GM23338 (cell line): Measurements from ENCODE around the gene SLC2A14. TPM values are rescaled to one million over a fixed set of nuclear protein-coding genes. Genes with fewer than 3 reads are reported as not detected.
"Not testable (repeated sequence)": the region's sequence is repeated elsewhere in the genome, so short reads cannot be mapped to it uniquely, and the experiment has no call there.

Experiments
- ATAC-seq: fragments of 200-7000 bp; cut with Tn5 transposase; 3 replicates; pipeline ENCODE4 v1.9.1; 2020
- DNase-seq: peaks from one replicate; pipeline ENCODE4 v3.0.0-alpha.2; 2015; ENCODE audit warnings: low spot score
- H2AFZ ChIP-seq: fragments of 200-600 bp; sonication (generic); 2 replicates; pipeline ENCODE4 v1.8.0; 2016; ENCODE audit warnings: antibody characterized with exemption, mild to moderate bottlenecking, moderate library complexity
- H3F3A ChIP-seq: fragments of 200-600 bp; sonication (generic); replicated peaks from 2 replicates; pipeline ENCODE4 v1.8.0; 2017; ENCODE audit warnings: antibody characterized with exemption, mixed run types, low read depth
- H3K27ac ChIP-seq: fragments of 200-600 bp; sonication (generic); 2 replicates; pipeline ENCODE4 v1.6.1; 2016; ENCODE audit warnings: low read depth
- H3K27me3 ChIP-seq: fragments of 200-600 bp; sonication (generic); 2 replicates; pipeline ENCODE4 v1.8.0; 2016; ENCODE audit warnings: mild to moderate bottlenecking, mixed run types, moderate library complexity; ENCODE audit not compliant: insufficient read depth
- H3K36me3 ChIP-seq: fragments of 200-600 bp; sonication (generic); 2 replicates; pipeline ENCODE4 v1.8.0; 2016; ENCODE audit warnings: mild to moderate bottlenecking; ENCODE audit not compliant: insufficient read depth
- H3K4me1 ChIP-seq: fragments of 200-600 bp; sonication (generic); 2 replicates; pipeline ENCODE4 v1.8.0; 2016; ENCODE audit warnings: mild to moderate bottlenecking, moderate library complexity; ENCODE audit not compliant: insufficient read depth
- H3K4me2 ChIP-seq: fragments of 200-600 bp; sonication (generic); 2 replicates; pipeline ENCODE4 v1.7.1; 2017; ENCODE audit warnings: mixed run types
- H3K4me3 ChIP-seq: fragments of 200-600 bp; sonication (generic); 2 replicates; pipeline ENCODE4 v1.6.1; 2016; ENCODE audit warnings: mixed run types
- H3K79me2 ChIP-seq: fragments of 200-600 bp; sonication (generic); replicated peaks from 2 replicates; pipeline ENCODE4 v1.8.0; 2017; ENCODE audit warnings: mild to moderate bottlenecking; ENCODE audit not compliant: insufficient read depth
- H3K9me2 ChIP-seq: fragments of 200-600 bp; sonication (generic); 2 replicates; pipeline ENCODE4 v1.8.0; 2017; ENCODE audit not compliant: insufficient read depth
- H4K20me1 ChIP-seq: fragments of 200-600 bp; sonication (generic); replicated peaks from 2 replicates; pipeline ENCODE4 v1.8.0; 2017; ENCODE audit warnings: mild to moderate bottlenecking; ENCODE audit not compliant: insufficient read depth
- H3K27ac Mint-ChIP-seq: 2 replicates; pipeline ENCODE4 v1.8.0; 2020; ENCODE audit warnings: inconsistent platforms, mild to moderate bottlenecking, moderate library complexity, mixed read lengths
- H3K27me3 Mint-ChIP-seq: 3 replicates; pipeline ENCODE4 v1.8.0; 2022; ENCODE audit warnings: low read depth, mild to moderate bottlenecking, moderate library complexity, mixed read lengths, inconsistent platforms; ENCODE audit not compliant: insufficient read depth, poor library complexity
- H3K36me3 Mint-ChIP-seq: 3 replicates; pipeline ENCODE4 v1.8.0; 2021; ENCODE audit warnings: low read depth, mild to moderate bottlenecking, inconsistent platforms, moderate library complexity, mixed read lengths
- H3K4me1 Mint-ChIP-seq: 3 replicates; pipeline ENCODE4 v1.8.0; 2020; ENCODE audit warnings: mild to moderate bottlenecking, inconsistent platforms, mixed read lengths
- H3K4me3 Mint-ChIP-seq: 3 replicates; pipeline ENCODE4 v1.8.0; 2021; ENCODE audit warnings: moderate library complexity, mild to moderate bottlenecking, inconsistent platforms, mixed read lengths
- H3K9me3 Mint-ChIP-seq: 3 replicates; pipeline ENCODE4 v1.8.0; 2020; ENCODE audit warnings: moderate library complexity, mild to moderate bottlenecking, inconsistent platforms, mixed read lengths
- EZH2 ChIP-seq: fragments of 200-600 bp; sonication (generic); IDR thresholded peaks from one replicate; pipeline ENCODE4 v1.8.0; 2017; ENCODE audit warnings: antibody characterized with exemption, mild to moderate bottlenecking, low read depth; ENCODE audit not compliant: unreplicated experiment
- EZH2phosphoT487 ChIP-seq: fragments of 200-600 bp; sonication (generic); IDR thresholded peaks from one replicate; pipeline ENCODE4 v1.8.1; 2018; ENCODE audit warnings: antibody characterized with exemption; ENCODE audit not compliant: unreplicated experiment
- NANOG ChIP-seq: IDR thresholded peaks from 2 replicates; pipeline ENCODE4 v1.6.1; 2016; ENCODE audit warnings: antibody characterized with exemption, borderline replicate concordance
- POLR2AphosphoS5 ChIP-seq: IDR thresholded peaks from 2 replicates; pipeline ENCODE4 v1.6.1; 2016; ENCODE audit warnings: antibody characterized with exemption, low read depth
- ZNF114 ChIP-seq: fragments of 250-450 bp; sonication (Bioruptor Pico); IDR thresholded peaks from 2 replicates; pipeline ENCODE4 v1.5.0; 2020; ENCODE audit warnings: mild to moderate bottlenecking, moderate library complexity
- ZNF331 ChIP-seq: fragments of 250-450 bp; sonication (Bioruptor Pico); IDR thresholded peaks from 2 replicates; pipeline ENCODE4 v1.5.0; 2020; ENCODE audit warnings: low read depth, mild to moderate bottlenecking, moderate library complexity
- polyA plus RNA-seq: library from polyadenylated mRNA; unstranded; fragments of >200 nt; fragmentation: Nextera tagmentation; extraction: Ambion mirVana; gene quantifications from 2 replicates; pipeline ENCODE4 v1.2.1, GENCODE V29; 2016
- total RNA-seq: library from RNA; depleted of rRNA; stranded (reverse); fragments of >200 nt; shearing (Covaris generic); gene quantifications from 2 replicates; pipeline ENCODE4 v1.2.3, GENCODE V29; 2014
- TF ChIP-seq, protein P1 (sequence below): IDR thresholded peaks from 2 replicates; pipeline ENCODE4 v1.6.1; 2016; ENCODE audit warnings: antibody characterized with exemption
- TF ChIP-seq, protein P2 (sequence below): IDR thresholded peaks from one replicate; pipeline ENCODE4 v1.6.1; 2018; ENCODE audit warnings: antibody characterized with exemption; ENCODE audit not compliant: unreplicated experiment

The SLC2A14 gene
- total and polyA plus RNA-seq, 2 experiments from 2014 or later, result 6.8 to 31.5 TPM

DNA sequence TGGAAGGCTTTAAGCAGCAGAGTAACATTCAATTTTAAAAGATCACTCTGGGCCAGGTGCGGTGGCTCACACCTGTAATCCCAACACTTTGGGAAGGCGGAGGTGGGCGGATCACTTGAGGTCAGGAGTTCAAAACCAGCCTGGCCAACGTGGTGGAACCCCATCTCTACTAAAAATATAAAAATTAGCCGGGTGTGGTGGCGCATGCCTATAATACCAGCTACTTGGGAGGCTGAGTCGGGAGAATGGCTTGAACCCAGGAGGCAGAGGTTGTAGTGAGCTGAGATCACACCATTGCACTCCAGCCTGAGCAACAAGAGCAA lies 45.5 kb upstream of the SLC2A14 start:
- peak overlapping the region; percentile 87 for H3K27ac ChIP-seq
- not testable (repeated sequence) for H3K9me3 Mint-ChIP-seq, H3K4me3 Mint-ChIP-seq, H4K20me1 ChIP-seq, H3K4me1 ChIP-seq, H2AFZ ChIP-seq, DNase-seq, H3K4me2 ChIP-seq, H3K27me3 ChIP-seq, H3K9me2 ChIP-seq, H3K4me3 ChIP-seq, ATAC-seq
- peaks cover 29% of the 10 kb centered on the region for H3K4me1 Mint-ChIP-seq
- H3F3A ChIP-seq, result peaks cover 39% of the 10 kb centered on the region
- H3K27ac Mint-ChIP-seq, result peak overlapping the region; percentile 66; the same call in 1 of the 2 replicates
- H3K79me2 ChIP-seq, result peaks cover 17% of the 10 kb centered on the region
- H3K36me3 Mint-ChIP-seq, result peaks cover 56% of the 10 kb centered on the region
- H3K36me3 ChIP-seq, result peaks cover 38% of the 10 kb centered on the region
- H3K27me3 Mint-ChIP-seq, result peaks cover 20% of the 10 kb centered on the region

DNA sequence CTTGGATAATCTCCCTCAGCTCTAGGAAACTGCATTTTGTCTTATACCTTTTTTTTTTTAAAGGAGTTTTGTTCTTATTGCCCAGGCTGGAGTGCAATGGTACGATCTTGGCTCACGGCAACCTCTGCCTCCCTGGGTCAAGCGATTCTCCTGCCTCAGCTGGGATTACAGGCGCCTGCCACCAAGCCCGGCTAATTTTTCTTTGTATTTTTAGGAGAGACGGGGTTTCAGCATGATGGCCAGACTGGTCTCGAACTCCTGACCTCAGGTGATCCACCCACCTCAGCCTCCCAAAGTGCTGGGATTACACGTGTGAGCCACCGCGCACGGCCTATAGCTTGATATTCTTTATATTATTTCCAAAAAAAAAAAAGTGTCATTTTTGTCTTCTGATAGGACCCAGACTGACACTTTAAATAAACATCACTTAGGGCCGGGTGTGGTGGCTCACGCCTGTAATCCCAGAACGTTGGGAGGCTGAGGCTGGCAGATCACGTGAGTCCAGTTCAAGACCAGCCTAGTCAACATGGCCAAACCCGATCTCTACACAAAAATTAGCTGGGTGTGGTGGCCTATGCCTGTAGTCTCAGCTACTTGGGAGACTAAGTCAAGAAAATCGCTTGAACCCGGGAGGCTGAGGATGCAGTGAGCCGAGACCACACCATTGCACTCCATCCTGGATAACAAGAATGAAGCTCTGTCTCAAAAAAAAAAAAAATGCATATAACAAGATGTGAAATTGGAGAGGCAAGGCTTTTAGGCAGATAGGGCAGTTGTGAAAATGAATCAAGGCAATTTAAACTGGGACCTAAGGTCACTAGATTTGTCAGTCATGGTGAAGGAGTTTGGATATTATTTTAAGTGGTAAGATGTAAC lies 44.9 kb upstream of the SLC2A14 start:
- Histone ChIP-seq H3K9me2 (no peaks in the 10 kb centered on the region), H3K4me2 (no peak overlapping the region), H3K27me3 (no peaks in the 10 kb centered on the region), H3F3A (peaks cover 34% of the 10 kb centered on the region), H2AFZ (no peak overlapping the region), H3K36me3 (peaks cover 32% of the 10 kb centered on the region), H3K4me1 (peaks cover 8% of the 10 kb centered on the region; the same call in 1 of the 2 replicates), H3K79me2 (peaks cover 15% of the 10 kb centered on the region), H3K27ac (peak overlapping the region; percentile 87), H4K20me1 (peaks cover 9% of the 10 kb centered on the region; the same call in 1 of the 2 replicates), H3K4me3 (no peak overlapping the region)
- peaks cover 27% of the 10 kb centered on the region for H3K4me1 Mint-ChIP-seq
- no peaks in the 10 kb centered on the region for H3K9me3 Mint-ChIP-seq
- no peak overlapping the region for H3K4me3 Mint-ChIP-seq
- H3K27ac Mint-ChIP-seq, result no peak overlapping the region
- peak; percentile 49 for TF ChIP-seq POLR2AphosphoS5
- no peak for TF ChIP-seq EZH2
- TF ChIP-seq, protein P1, sequence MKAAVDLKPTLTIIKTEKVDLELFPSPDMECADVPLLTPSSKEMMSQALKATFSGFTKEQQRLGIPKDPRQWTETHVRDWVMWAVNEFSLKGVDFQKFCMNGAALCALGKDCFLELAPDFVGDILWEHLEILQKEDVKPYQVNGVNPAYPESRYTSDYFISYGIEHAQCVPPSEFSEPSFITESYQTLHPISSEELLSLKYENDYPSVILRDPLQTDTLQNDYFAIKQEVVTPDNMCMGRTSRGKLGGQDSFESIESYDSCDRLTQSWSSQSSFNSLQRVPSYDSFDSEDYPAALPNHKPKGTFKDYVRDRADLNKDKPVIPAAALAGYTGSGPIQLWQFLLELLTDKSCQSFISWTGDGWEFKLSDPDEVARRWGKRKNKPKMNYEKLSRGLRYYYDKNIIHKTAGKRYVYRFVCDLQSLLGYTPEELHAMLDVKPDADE, result no peak
- no peak for TF ChIP-seq ZNF331 (CRISPR knock-in tag)
- TF ChIP-seq EZH2phosphoT487, result no peak
- TF ChIP-seq ZNF114, result no peak
- TF ChIP-seq, protein P2, sequence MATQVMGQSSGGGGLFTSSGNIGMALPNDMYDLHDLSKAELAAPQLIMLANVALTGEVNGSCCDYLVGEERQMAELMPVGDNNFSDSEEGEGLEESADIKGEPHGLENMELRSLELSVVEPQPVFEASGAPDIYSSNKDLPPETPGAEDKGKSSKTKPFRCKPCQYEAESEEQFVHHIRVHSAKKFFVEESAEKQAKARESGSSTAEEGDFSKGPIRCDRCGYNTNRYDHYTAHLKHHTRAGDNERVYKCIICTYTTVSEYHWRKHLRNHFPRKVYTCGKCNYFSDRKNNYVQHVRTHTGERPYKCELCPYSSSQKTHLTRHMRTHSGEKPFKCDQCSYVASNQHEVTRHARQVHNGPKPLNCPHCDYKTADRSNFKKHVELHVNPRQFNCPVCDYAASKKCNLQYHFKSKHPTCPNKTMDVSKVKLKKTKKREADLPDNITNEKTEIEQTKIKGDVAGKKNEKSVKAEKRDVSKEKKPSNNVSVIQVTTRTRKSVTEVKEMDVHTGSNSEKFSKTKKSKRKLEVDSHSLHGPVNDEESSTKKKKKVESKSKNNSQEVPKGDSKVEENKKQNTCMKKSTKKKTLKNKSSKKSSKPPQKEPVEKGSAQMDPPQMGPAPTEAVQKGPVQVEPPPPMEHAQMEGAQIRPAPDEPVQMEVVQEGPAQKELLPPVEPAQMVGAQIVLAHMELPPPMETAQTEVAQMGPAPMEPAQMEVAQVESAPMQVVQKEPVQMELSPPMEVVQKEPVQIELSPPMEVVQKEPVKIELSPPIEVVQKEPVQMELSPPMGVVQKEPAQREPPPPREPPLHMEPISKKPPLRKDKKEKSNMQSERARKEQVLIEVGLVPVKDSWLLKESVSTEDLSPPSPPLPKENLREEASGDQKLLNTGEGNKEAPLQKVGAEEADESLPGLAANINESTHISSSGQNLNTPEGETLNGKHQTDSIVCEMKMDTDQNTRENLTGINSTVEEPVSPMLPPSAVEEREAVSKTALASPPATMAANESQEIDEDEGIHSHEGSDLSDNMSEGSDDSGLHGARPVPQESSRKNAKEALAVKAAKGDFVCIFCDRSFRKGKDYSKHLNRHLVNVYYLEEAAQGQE, result no peak
- TF ChIP-seq NANOG, result no peak
- DNase-seq (no peak), ATAC-seq (no peak)
- peaks cover 50% of the 10 kb centered on the region for H3K36me3 Mint-ChIP-seq
- H3K27me3 Mint-ChIP-seq, result peaks cover 20% of the 10 kb centered on the region
